CD4-positive, alpha-beta T cell treated with Interferon gamma for 1 hour (primary cell): Measurements from ENCODE around the gene ITFG2.
"Not testable (repeated sequence)": the region's sequence is repeated elsewhere in the genome, so short reads cannot be mapped to it uniquely, and the experiment has no call there.

ENCODE experiments used
- DNase-seq: peaks from one replicate; pipeline ENCODE4 v3.0.0-alpha.2; 2020

The ITFG2 gene

DNA sequence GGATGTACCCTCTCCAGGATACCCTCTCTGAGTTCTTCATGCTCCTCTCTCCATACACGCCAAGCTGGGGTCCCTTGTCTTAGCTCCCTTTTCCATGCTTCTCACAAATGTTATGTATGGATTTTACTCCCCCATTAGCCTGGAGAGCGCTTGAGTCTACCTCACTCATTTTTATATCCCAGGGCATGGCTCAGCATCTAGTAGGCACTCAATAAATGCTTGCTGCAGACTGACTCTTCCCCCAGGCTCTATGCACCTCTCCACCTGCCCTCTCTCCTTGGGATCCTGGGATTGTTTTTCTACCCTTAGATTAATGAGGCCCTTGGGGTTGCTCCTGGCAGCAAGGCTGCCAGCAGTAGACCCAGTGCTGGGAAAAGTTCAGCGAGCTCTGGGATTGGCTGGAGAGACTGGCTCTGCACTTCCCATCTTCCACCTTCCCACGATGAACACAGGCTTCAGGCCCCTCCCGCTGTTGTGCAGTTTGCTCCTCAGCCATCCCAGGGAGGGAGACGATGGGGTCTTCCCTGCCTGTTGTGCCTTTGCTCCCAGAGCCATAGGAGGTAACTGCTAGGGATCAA lies 20.2 kb downstream of the ITFG2 start:
- no peak for DNase-seq

DNA sequence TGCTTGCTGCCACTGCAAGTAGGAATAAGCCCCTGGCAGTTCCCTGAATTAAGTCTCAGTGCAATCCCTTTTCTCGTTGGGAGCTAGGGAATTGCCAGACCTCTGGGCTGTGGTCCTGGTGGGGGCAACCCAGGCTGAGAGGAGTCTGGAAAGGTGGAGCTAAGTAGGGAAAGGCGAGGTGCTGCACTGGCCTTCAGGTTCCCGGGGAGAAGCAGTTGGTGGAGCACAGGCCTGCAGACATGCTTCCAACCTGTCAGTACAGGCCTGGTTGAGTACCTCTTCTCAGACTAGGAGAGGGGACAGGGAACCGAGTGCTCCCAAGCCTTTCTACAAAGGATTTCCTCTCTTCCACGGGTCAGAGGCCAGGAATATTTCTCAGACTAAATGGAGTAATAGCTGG lies 20.9 kb downstream of the ITFG2 start:
- DNase-seq: no peak

DNA sequence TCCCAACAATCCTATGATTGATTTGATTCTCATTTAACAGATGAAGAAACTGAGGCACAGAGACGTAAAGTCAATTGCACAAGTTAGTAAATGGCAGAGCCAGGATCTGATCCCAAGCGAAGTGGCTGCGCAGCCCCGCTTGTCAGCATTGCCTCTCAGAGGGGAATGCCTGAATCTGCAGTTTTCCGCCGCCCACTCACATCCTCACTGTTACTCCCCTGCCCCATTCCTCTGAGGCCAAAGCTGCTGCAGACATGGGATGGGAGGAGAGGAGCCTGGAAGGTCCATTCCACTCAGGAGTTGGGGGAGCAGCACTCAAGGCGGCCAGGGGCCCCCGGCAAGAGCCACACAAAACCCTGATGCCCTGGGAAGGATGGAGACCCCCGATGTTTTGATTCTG lies 21.3 kb downstream of the ITFG2 start:
- DNase-seq: no peak

DNA sequence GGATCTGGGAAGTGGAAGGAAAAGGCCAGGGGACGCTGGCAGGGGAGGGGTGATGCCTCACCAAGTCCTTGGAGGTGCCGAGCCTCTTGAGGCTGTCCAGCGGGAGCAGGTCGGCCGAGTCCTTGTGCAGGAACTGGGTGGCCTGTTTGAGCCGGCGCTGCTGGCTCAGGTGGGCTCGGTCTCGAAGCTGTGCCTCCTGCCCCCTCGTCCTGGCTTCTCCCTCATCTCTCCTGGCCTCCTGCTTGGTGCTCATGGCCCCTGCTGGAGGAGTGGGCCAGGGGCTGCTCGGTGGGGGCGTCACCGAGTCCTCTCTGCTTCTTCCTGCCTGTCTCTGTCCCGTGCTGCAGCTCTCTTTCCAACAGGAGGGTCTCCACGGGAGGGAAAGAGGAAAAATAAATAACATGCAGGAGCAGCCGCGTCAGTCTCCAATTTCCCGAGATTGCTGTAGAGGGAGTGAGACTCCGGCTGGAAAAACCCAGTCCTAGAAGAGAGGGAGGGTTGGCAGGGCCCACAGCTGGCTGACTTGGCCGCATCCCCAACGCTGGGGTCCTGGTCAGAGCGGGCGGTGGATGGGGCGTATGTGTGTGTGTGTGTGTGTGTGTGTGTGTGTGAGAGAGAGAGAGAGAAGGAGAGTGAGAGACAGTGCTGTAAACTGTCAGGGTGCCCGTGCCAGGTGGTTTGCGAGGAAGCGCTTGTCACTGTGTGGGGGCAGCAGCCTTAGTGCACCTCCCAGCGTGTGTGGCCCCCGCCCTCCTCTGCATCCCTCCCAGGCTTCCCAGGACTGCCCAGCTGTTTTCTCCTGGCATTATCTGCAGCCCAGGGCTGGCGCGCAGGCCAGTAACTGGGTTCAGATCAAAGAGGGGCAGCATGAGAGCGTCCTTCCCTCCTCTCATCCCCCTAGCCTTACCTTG lies 22.4 kb downstream of the ITFG2 start, which contains the start of gene NRIP2:
Gene NRIP2 (minus strand): TSS at position 455 of the 911 bp plus-strand sequence. CDS start 52 bp downstream, at position 403.
- no peak for DNase-seq

DNA sequence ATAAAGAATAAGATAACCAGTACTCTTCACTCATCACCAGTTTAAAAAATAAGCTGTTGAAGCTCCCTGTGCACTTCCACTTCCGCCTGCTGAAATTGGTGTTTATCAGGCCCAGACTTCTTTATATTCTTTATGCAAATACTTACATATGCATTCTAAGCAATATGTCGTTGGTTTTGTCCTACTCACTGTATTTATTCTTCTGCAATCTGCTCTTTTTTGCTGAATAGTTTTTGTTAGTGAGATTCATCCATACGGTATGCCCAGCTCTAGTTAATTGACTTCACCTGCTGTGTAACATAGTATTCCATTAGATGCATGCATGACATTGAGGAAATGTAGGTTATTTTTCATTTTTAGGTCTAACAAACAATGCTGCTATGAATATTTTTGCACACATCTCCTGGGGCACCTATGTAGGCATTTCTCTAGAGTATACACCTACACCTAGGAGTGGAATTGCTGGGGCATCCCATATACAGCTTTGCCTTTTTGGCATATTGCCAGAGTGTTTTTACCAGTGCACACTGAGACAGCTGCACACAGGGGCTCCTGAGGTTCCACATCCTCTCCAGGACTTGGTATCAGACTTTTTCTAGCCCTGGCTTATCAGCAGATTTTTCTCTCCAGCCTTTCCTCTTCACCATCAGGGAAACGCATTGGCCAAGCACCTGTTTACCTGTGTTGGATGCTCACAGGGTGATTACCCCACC lies 23.4 kb downstream of the ITFG2 start:
- DNase-seq: no peak

DNA sequence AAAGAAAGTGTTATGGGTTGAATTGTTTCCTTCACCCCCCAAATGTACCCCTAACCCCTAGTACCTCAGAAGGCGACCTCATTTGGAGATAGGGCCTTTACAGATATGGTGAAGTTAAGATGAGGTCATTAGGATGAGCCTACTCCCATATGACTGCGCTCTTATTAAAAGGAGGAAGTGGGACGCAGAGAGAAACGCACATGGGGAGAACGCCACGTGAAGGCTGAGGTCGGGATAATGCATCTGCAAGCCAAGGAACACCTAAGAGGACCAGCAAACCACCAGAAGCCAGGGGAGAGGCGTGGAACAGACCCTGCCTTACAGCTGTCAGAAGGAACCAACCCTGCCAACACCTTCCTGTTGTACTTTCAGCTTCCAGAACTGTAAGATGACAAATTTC lies 24.1 kb downstream of the ITFG2 start:
- no peak for DNase-seq

DNA sequence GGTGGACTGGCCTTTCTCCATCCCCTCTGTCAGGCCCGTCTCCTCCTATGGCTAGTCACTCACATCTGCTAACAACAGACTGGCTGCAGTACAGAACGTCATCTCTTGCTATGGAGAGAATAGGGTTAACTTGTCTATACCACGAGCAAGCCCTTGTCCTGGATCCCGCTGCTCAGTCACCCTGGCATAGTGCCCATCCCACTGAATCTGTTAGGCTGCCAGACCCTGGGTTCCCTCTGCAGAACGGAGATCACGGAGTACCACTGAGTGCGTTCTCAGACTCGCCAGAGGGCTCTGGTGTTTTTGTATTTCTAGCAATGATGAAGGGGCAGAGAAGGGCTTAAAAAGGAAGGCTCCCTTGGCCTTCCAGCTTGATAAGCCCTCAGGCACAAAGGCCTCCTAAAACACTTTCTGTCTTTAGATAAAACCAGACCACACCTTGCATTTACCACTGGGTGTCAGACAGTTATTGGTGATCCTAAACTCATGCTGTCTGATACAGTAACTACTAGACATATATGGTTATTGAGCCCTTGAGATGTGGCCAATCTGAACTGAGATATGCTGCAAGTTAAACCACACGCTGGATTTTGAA lies 28.7 kb downstream of the ITFG2 start:
- DNase-seq: no peak

DNA sequence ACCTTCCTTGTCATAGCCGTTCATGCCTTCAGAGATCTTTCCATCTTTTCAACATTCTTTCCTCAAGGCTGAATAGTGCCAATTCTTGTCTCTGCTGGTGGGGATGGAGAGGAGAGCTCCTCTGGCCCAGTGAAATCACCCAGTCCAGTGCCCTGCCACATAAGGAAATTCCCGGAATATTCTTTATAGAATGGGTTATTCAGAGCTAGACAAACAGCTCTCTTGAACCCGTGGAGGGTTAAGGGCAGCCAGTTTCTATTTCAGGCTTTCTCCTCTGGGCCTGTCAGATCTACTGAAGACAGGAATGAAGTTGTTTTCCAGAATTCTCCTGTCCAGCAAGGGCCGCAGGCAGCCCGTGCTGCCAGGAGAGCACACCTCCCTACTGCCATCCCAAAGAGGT lies 30.5 kb downstream of the ITFG2 start:
- no peak for DNase-seq

DNA sequence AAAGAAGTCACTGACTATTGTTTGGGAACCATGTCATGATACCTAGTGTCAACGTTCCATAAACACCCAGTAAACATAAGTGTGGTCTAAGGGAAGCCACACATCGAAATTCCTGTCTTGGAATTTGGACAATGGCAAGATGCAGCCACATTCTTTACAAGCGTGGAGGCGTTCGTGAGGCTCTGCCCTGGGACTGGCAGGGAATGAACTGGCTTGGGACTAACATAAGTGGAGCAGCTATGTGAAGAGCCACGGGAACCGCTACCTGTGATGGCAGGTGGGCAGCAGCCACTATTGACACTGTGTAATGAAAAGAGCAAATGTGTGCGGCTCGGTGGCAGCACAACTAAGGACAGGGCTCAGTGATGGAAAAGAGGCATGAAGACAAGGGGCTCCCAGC lies 32.3 kb downstream of the ITFG2 start:
- DNase-seq: no peak

DNA sequence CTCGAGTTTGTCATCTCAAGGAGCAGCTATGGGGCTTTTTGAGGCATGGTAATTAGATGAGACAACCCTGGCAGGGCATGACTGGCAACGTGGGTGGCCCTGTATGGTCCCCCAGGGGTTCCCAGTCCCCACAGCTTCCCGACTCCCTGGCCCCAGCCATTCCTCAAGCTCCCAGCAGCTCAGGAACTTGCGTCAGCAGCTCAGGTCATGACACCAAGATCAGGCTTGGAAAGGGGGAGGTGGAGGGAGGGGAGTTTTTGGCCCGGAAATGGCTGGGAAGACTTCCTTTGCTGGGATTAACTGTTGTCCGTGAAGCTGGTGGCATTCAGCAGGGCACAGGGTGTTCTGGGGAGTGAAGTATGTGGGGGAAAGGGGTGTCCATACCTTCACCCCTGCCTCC lies 32.8 kb downstream of the ITFG2 start:
- no peak for DNase-seq

DNA sequence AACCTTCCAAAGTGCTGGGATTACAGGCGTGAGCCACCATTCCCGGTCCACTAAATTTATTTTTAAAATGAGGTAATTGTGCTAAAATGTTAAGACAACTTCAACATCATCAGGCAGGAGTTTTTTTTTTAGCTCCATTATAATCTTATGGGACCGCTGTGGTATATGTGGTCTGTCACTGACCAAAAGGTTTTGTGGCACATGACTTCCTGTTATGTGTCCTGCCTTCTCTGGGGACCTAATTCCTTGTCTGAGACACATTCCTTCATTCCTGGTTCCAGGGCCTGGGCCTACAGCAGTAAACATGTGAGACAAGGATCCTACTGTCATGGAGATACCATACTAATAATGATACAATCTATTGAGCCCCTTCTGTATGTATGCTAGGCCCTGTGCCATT lies 39.5 kb downstream of the ITFG2 start:
- DNase-seq: no peak

DNA sequence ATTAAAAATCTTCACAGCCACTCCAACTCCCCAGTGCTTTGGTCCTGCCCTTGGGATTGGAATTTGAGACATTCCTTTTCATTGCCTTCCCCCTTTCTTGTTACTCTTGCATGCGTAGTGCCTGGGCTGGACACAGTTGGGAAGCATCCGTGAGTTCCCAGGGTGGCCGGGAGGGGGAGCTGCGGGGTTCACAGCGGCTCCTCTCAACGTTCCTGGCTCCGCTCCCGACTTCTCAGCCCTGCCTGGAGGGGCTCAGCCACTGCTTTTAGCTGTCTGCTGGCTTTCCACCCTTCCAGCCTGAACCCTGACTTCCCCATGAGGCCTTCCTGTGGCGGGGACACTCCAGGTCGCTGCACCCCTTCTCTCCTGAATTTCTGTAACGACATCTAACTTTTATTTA lies 41.2 kb downstream of the ITFG2 start:
- DNase-seq: no peak

DNA sequence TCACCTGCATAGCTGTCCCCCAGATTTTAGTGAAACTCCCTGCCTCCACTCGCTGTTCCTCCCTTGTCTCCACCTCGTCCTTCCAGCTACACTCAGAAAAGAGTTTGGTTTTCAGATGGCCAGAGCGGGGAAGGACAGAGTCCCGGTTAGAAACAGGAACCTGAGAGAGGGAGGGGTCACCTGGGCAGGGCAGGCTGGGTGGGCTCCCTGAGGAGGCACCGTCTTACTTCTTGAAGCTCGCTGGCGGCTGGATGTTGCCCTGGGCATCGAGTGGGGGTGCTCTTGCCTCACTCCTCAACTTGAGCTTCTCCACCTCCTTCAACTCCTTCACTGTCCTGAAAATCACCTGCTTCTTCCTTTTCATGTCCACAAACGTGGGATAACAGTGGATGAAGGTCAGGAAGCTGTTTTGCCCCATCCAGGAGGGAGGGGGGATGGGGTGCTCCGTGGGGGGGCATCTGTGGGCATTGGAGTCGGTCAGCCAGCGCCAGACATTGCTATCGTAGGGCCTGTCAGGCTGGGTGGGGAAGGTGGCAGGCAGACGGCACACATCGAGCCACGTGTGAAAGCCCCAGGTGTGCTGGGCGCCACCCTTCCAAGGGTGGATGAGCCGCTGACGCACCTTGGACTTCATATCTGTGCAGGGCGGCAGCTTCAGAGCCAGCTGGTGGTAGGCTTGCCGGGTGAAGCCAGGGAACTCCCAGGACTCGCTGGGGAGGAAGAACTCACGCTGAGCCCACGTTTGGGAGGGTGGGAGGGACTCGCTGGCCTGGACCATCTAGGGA lies 42.4 kb downstream of the ITFG2 start:
- DNase-seq: no peak

DNA sequence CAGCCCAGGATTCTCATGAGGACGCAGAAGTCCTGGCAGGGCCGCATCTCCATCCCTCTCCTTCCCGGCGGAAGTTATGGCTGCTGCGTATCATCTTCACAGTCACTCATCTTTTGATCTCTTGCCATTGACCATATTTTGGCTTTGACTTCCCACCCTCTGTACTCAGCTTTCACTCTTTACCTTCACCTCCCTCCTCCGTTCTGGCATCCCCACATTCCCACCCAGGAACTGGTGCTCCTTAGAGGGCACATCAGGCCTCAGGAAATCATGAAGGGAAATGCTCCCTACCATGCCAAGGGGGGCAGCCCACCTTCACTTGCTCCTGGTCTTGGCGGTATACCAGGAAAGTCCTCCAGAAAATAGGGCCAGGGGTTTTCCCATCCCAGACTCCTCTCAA lies 43.1 kb downstream of the ITFG2 start:
- no peak for DNase-seq

DNA sequence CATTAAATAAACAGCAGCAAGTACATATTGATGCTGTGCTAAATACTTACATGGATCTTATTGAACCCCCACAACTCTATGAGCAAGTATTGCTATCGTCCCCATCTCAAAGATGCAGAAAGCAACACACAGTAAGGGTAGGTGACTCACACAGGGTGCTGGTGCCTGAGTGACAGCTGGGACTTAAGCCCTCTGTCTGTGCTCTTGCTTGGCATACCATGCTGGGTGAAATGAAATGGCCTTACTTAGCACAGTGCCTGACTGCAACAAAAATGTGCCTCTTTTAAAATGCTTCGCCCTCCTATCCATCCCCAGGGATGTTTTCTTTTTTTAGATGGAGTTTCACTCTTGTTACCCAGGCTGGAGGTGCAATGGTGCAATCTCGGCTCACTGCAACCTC lies 43.6 kb downstream of the ITFG2 start:
- DNase-seq: no peak

DNA sequence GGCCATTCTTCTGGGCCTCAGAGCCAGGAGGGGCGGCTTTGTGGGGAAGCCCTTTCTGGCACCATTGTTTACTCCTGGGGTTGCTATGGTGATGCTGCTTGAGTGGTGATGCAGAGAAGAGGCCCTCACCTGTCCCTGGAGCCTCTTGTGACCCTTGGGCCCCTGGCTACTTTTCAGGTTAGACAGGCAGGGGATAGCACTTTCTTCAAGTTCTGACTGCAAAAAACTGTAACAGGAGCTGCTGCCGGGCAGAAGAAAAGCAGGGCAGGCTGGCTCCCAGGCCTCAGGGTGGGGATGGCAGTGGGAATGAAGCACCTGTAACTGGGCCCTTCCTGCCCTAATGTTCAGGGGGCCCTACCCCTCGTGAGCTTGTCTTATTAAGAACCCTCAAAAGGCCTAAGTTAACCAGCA lies 44.6 kb downstream of the ITFG2 start, which contains the start of gene TEX52:
Gene TEX52 (minus strand): TSS at position 19 of the 411 bp plus-strand sequence. CDS start 13 bp downstream, at position 6.
- no peak for DNase-seq

DNA sequence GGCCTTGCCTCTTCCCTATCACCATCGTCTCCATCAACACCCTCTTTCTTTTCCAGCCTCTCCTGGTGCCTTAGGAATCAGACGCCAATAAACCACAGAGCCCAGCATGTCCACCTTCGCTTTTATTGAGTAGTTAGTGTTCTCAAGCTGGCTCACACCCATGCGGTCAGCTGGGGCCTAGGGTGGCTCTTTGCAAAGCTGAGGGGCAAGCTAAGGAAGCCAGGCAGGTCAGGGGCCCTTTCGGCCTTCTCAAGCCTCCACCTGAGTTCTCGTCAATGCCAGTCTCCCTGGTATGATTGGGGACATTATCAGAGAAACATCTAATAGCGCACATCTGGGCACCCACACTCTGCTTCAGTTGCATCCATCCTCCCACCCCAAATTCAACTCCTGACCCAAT lies 45.1 kb downstream of the ITFG2 start:
- no peak for DNase-seq

DNA sequence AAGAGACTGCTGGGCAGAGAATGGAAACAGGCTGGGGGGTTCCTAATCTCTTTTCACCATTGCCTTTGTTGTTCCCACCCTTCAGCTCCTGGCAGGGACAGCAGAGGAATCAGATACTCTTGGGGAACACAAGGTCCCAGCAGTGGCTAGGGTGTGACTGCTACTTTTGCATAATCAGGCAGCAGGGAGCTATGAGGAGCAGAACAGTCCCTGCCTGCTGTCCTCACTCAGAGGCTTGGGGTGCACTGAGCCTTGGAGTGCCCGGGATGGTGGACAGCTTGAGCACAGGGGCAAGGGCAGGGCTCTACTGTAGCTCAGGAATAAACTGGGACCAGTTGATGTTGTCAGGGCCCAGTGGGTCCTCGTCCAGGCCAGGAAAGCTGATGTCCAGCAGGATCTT lies 45.9 kb downstream of the ITFG2 start:
- no peak for DNase-seq

DNA sequence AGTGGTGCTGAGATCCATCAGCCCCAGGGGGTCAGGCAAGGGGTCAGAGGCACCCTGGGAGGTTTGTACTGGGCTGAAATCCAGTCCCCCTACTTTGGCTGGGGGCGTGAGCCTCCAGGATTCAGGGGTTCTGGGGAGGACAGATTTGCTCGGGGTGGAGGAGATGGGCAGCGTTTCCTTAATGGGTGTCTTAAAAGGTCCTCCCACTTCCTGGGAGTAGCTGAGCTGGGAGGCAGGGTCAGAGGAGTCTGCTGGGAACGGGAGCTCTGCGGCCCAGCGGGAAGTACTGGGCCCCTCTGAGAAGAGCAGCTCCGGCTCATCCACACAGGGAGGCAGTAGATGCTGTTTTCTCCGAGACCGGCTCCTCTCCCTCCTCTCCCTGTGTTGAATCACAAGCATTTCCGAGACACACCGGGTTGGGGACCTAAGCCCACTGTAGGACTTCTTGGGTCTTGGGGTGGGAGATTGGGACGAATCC lies 46.5 kb downstream of the ITFG2 start:
- DNase-seq: no peak

DNA sequence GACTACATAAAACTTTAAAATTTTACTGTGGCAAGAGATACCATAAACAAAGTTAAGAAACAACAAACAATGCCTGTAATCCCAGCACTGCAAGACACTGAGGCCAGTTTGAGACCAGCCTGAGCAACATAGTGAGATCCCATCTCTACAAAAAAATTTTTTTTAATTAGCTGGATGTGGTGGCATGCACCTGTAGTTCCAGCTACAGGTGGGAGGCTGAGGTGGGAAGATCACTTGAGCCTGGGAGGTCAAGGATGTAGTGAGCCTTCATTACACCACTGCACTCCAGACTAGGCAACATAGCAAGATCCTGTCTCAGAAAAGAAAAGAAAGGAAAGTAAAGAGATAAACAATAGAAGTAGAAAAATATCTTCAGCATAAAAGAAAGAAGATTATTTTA lies 47.7 kb downstream of the ITFG2 start:
- no peak for DNase-seq

DNA sequence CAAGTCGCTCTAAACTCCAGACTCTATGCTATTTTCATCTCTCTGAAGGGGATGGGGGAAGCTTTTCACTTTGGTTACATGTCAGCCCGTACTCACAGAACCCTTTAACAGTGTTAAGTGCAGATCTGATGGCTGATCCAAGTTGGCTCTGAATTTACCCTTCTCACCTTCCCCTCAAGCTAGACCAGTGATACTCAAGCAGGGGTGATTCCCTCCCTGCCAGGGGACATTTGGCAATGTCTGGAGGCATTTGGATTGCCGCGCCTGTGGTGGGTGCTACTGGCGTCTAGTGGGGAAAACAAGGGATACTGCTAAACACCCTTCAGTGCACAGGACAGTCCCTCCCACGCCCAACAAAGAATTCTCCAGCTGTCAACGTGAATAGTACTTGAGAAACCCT lies 50.4 kb downstream of the ITFG2 start:
- DNase-seq: no peak

DNA sequence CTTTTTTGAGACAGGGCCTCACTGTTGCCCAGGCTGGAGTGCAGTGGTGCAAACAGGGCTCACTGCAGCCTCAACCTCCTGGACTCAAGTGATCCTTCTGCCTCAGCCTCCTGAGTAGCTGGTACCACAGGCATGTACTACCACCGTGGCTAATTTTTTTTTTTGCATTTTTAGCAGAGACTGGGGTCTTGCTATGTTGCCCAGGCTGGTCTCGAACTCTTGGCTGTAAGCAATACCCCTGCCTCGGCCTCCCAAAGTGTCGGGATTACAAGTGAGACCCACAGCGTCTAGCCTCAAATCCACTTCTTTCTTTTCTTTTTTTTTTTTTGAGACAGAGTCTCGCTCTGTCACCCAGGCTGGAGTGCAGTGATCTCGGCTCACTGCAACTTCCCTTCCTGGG lies 50.9 kb downstream of the ITFG2 start:
- not testable (repeated sequence) for DNase-seq
